Gastroesophageal sphincter (tissue), 3 donors: ENCODE data around the gene TSPAN9.

Experiments
- EP300 ChIP-seq: sonication (generic); formaldehyde crosslinking; IDR thresholded peaks from one replicate; pipeline ENCODE4 v1.6.1; 2017; ENCODE audit warnings: antibody characterized with exemption, mild to moderate bottlenecking
- POLR2A ChIP-seq, 2 donors: fragments of 450-650 bp; IDR thresholded peaks; one replicate each; pipeline ENCODE4 v1.6.1; 2017; ENCODE audit warnings: antibody characterized with exemption in 2 of 2, mild to moderate bottlenecking in 2 of 2, moderate library complexity in 1 of 2
- POLR2AphosphoS5 ChIP-seq: sonication (generic); formaldehyde crosslinking; IDR thresholded peaks from one replicate; pipeline ENCODE4 v1.6.1; 2017; ENCODE audit warnings: antibody characterized with exemption
- TF ChIP-seq, protein P1 (sequence below), 4 experiments: fragments of 200-600 bp in 2 of 4; fragments of 450-650 bp in 2 of 4; sonication (generic) in 1 of 4; IDR thresholded peaks; one replicate each; pipeline ENCODE4 v1.5.1; 2017 to 2019; ENCODE audit warnings: antibody characterized with exemption in 4 of 4, mild to moderate bottlenecking in 2 of 4, moderate library complexity in 2 of 4

DNA sequence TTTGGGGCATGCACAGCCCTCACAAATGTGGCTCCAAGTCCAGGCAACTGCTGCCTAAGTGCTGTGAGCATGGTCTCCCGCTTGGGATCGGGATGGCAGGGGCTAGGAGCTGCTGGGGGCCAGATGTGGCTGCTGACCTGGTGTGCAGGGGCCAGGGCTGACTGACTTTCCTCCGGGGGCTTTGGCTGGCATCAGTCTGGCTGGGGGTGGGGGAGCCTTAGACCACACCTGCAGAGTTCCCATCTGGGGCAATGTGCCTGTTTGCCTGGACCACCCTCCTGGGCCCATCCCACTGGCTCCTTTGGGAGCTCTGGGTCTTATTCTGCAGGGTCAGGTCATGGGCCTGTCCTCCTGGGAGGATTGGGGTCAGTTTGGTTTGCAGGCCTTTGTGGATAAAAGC is 90.5 kb downstream of the TSPAN9 start:
- TF ChIP-seq, protein P1, sequence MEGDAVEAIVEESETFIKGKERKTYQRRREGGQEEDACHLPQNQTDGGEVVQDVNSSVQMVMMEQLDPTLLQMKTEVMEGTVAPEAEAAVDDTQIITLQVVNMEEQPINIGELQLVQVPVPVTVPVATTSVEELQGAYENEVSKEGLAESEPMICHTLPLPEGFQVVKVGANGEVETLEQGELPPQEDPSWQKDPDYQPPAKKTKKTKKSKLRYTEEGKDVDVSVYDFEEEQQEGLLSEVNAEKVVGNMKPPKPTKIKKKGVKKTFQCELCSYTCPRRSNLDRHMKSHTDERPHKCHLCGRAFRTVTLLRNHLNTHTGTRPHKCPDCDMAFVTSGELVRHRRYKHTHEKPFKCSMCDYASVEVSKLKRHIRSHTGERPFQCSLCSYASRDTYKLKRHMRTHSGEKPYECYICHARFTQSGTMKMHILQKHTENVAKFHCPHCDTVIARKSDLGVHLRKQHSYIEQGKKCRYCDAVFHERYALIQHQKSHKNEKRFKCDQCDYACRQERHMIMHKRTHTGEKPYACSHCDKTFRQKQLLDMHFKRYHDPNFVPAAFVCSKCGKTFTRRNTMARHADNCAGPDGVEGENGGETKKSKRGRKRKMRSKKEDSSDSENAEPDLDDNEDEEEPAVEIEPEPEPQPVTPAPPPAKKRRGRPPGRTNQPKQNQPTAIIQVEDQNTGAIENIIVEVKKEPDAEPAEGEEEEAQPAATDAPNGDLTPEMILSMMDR (IDR thresholded peaks at IDR 0.05): no peak
- no peak for TF ChIP-seq EP300
- TF ChIP-seq POLR2A (IDR thresholded peaks at IDR 0.05): no peak
- no peak for TF ChIP-seq POLR2AphosphoS5
